ENCODE results near the gene RHOF. TPM values are rescaled to one million over a fixed set of nuclear protein-coding genes. Genes with fewer than 3 reads are reported as not detected.

RHOF gene
- total and polyA plus RNA-seq, 2 of the 13 experiments (the other 11 are each of a cell fraction or from before 2014, with no cell fraction given) = 14.6 to 32.2 TPM

- TF ChIP-seq REST (IDR thresholded peaks at IDR 0.05; ENCODE audit: borderline replicate concordance in 1 of 2, low read depth in 1 of 2, low read length in 2 of 2) (no peak), ZNF563 (CRISPR knock-in tag; IDR thresholded peaks at IDR 0.05) (no peak), KDM5A (IDR thresholded peaks at IDR 0.05; ENCODE audit: borderline replicate concordance, low read length) (no peak), NR2F1 (CRISPR knock-in tag; IDR thresholded peaks at IDR 0.05) (no peak), ZHX2 (IDR thresholded peaks at IDR 0.05; ENCODE audit: low read depth) (no peak; the same call in 1 of the 2 replicates), ZHX2 (CRISPR knock-in tag; IDR thresholded peaks at IDR 0.05; ENCODE audit: borderline replicate concordance) (no peak), NFE2L1 (CRISPR knock-in tag; IDR thresholded peaks at IDR 0.05; ENCODE audit: borderline replicate concordance) (no peak), HOXA7 (CRISPR knock-in tag; IDR thresholded peaks at IDR 0.05) (no peak), KDM6A (CRISPR knock-in tag; IDR thresholded peaks at IDR 0.05; ENCODE audit: low read depth) (0 out of 2 replicates have a peak, but pooled peaks have one; percentile 19), ZNF557 (CRISPR knock-in tag; IDR thresholded peaks at IDR 0.05) (no peak), ZNF34 (CRISPR knock-in tag; IDR thresholded peaks at IDR 0.05; ENCODE audit: borderline replicate concordance) (no peak), MAFK (conservative IDR thresholded peaks at IDR 0.05 in 1 of 2, IDR thresholded peaks at IDR 0.05 in 1 of 2; ENCODE audit: low read length in 2 of 2) (no peak), NCOA1 (CRISPR knock-in tag; IDR thresholded peaks at IDR 0.05) (no peak), POLR2AphosphoS2 (IDR thresholded peaks at IDR 0.05; ENCODE audit: low read depth, low read length) (no peak), ZFX (CRISPR knock-in tag; IDR thresholded peaks at IDR 0.05; ENCODE audit: low read depth) (no peak; the same call in 1 of the 2 replicates), CREBL2 (CRISPR knock-in tag; IDR thresholded peaks at IDR 0.05; ENCODE audit: borderline replicate concordance) (no peak), ZNF672 (CRISPR knock-in tag; IDR thresholded peaks at IDR 0.05) (no peak)
- TF ChIP-seq, protein P1, sequence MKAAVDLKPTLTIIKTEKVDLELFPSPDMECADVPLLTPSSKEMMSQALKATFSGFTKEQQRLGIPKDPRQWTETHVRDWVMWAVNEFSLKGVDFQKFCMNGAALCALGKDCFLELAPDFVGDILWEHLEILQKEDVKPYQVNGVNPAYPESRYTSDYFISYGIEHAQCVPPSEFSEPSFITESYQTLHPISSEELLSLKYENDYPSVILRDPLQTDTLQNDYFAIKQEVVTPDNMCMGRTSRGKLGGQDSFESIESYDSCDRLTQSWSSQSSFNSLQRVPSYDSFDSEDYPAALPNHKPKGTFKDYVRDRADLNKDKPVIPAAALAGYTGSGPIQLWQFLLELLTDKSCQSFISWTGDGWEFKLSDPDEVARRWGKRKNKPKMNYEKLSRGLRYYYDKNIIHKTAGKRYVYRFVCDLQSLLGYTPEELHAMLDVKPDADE (CRISPR knock-in tag; IDR thresholded peaks at IDR 0.05) = no peak
These were observed 1.6 kb downstream of the RHOF start (continued) for GRCh38 chr12:121791671-121792551.

Data from HepG2 (cell line).